Karpas-422 (cell line): Measurements from ENCODE around the gene SLC46A3. TPM values are rescaled to one million over a fixed set of nuclear protein-coding genes. Genes with fewer than 3 reads are reported as not detected.
A peak's percentile ranks its signal among the peaks of the same experiment; 100 is the strongest.

Source experiments
- DNase-seq: peaks from one replicate; pipeline ENCODE4 v3.0.0-alpha.2; 2015
- H2AFZ ChIP-seq: fragments of 200-600 bp; sonication (generic); 2 replicates; pipeline ENCODE4 v1.6.1; 2014; ENCODE audit warnings: antibody characterized with exemption, low read length, mixed read lengths
- H3K27ac ChIP-seq: fragments of 200-600 bp; sonication (generic); 2 replicates; pipeline ENCODE4 v1.5.1; 2014; ENCODE audit warnings: mild to moderate bottlenecking, low read length, moderate library complexity
- H3K27me3 ChIP-seq: fragments of 200-600 bp; sonication (generic); 2 replicates; pipeline ENCODE4 v1.6.1; 2014; ENCODE audit warnings: low read length, mixed read lengths
- H3K36me3 ChIP-seq: fragments of 200-600 bp; sonication (generic); 2 replicates; pipeline ENCODE4 v1.6.1; 2014; ENCODE audit warnings: low read length, mixed read lengths; ENCODE audit not compliant: insufficient read depth
- H3K4me1 ChIP-seq: fragments of 200-600 bp; sonication (generic); 2 replicates; pipeline ENCODE4 v1.6.1; 2014; ENCODE audit warnings: mild to moderate bottlenecking, low read length, mixed read lengths
- H3K4me2 ChIP-seq: fragments of 200-600 bp; sonication (generic); 2 replicates; pipeline ENCODE4 v1.6.1; 2014; ENCODE audit warnings: low read length, low read depth, mild to moderate bottlenecking; ENCODE audit not compliant: poor library complexity, severe bottlenecking
- H3K4me3 ChIP-seq: fragments of 200-600 bp; sonication (generic); 2 replicates; pipeline ENCODE4 v1.5.1; 2014; ENCODE audit warnings: mild to moderate bottlenecking, antibody characterized with exemption, low read length, mixed read lengths
- H3K79me2 ChIP-seq: fragments of 200-600 bp; sonication (generic); 2 replicates; pipeline ENCODE4 v1.6.1; 2014; ENCODE audit warnings: mild to moderate bottlenecking, low read length, mixed read lengths
- H3K9ac ChIP-seq: fragments of 200-600 bp; sonication (generic); 2 replicates; pipeline ENCODE4 v1.6.0; 2014; ENCODE audit warnings: low read length
- H3K9me2 ChIP-seq: fragments of 200-600 bp; sonication (generic), shearing (Covaris generic); replicated peaks from 2 replicates; pipeline ENCODE4 v1.6.0; 2014; ENCODE audit warnings: mild to moderate bottlenecking, low read length, moderate library complexity; ENCODE audit not compliant: insufficient read depth
- H3K9me3 ChIP-seq: fragments of 300-700, 200-600 bp; sonication (generic); 2 replicates; pipeline ENCODE4 v1.6.1; 2014; ENCODE audit warnings: low read length, mixed read lengths
- H4K20me1 ChIP-seq: fragments of 200-600 bp; sonication (generic); 2 replicates; pipeline ENCODE4 v1.6.1; 2014; ENCODE audit warnings: mild to moderate bottlenecking, antibody characterized with exemption, low read length, low read depth; ENCODE audit not compliant: insufficient read depth
- total RNA-seq: library from RNA; depleted of rRNA; stranded (reverse); fragments of >200 nt; shearing (Covaris generic); gene quantifications from 2 replicates; pipeline ENCODE4 v1.2.3, GENCODE V29; 2014; ENCODE audit warnings: low replicate concordance; rRNA removed

SLC46A3 gene, protein sequence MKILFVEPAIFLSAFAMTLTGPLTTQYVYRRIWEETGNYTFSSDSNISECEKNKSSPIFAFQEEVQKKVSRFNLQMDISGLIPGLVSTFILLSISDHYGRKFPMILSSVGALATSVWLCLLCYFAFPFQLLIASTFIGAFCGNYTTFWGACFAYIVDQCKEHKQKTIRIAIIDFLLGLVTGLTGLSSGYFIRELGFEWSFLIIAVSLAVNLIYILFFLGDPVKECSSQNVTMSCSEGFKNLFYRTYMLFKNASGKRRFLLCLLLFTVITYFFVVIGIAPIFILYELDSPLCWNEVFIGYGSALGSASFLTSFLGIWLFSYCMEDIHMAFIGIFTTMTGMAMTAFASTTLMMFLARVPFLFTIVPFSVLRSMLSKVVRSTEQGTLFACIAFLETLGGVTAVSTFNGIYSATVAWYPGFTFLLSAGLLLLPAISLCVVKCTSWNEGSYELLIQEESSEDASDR
- 2.1 and 4.5 TPM in 2 replicates for total RNA-seq

DNA sequence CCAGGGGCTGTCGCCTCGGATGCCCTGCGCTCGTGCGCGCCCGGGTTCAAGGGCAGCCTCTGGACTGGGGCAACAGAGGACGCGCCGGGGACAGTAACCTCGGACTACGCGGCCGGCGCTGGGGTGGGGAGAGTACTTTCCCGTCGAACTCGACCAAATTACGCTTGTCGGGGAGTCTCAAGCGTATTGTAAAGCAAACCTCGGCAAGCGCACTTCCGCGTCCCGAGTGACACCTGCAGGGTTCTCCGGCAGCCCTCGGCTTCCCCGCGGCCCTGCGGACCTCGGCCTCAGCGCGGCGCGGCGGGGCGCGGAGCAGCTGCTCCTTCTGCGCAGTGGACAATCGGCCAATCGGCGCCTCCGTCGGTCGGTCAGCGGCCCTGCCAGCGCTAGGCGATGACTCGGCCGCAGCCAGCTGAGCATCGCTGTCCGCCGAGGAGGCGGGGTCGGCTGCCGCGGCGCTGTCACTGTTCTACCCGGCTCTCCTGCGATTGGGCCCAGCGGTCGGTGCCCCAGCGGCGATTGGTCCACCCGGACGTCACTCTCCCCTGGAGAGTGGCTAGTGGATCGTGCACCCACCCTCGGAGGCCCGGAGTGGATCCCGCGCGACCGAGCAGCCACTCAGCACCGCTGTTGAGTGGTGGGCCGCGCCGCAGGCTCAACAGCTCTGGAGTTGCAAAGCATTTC, at the start of gene SLC46A3:
SLC46A3 (minus strand) TSS at position 428 of the 684 bp plus-strand sequence. CDS start 972 bp downstream, outside the sequence.
- H3K4me3 ChIP-seq: peak within 1 kb of the TSS; percentile 67
- no peaks in the 10 kb centered on the region for H3K9me2 ChIP-seq
- peak within 1 kb of the TSS; percentile 91 for H2AFZ ChIP-seq
- no peaks in the 10 kb centered on the region for H4K20me1 ChIP-seq
- peak; percentile 86 for DNase-seq
- peak within 1 kb of the TSS; percentile 72 for H3K4me2 ChIP-seq
- peak within 1 kb of the TSS; percentile 57 for H3K9ac ChIP-seq
- H3K27ac ChIP-seq: no peak within 1 kb of the TSS
- no peaks in the 10 kb centered on the region for H3K79me2 ChIP-seq
- H3K9me3 ChIP-seq: no peaks in the 10 kb centered on the region
- H3K36me3 ChIP-seq: no peaks in the 10 kb centered on the region
- peaks cover 14% of the 10 kb centered on the region for H3K4me1 ChIP-seq
- no peaks in the 10 kb centered on the region for H3K27me3 ChIP-seq

DNA sequence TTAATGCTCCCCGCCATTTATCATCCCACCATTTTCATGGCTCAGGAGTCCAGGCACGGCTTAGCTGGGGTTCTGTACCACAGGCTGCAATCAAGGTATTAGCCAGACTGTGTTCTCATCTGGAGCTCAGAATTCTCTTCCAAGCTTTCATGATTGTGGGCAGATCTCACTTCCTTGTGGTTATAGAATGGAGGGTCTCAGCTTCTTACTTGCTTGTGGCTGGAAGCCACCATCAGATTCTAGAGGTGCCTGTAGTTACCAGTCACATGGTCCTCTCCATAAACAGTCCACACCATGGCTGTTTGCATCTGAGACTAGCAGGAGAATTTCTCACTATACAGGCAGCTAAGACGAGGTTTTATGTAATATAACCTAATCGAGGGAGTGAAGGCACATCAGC, 45.1 kb upstream of the SLC46A3 start:
- no peak overlapping the region for H3K27ac ChIP-seq
- no peaks in the 10 kb centered on the region for H3K79me2 ChIP-seq
- DNase-seq: no peak

DNA sequence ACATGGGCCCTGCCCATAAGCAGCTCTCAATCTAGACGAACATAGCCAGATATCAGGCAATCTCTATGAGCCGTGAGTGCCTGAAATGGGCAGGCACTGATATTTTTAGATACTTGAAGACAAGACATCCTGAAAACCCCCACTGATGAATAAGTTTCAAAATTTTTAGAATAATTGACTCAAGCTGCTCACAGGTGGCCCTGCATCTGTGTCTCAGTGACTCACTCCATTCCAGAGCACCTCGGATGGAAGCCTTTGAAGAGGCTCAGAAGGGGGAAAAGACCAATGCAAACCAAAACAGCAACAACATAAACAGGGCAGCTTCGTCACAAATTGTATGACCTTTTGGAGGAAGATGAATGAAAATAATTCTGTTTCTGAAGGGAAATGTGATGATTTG, 42.8 kb upstream of the SLC46A3 start:
- Histone ChIP-seq H3K27me3 (0 out of 2 replicates have a peak, but pooled peaks cover 2% of the 10 kb centered on the region), H3K27ac (no peak overlapping the region), H3K79me2 (no peaks in the 10 kb centered on the region), H4K20me1 (no peaks in the 10 kb centered on the region), H3K4me2 (no peak overlapping the region), H3K4me1 (no peaks in the 10 kb centered on the region), H3K4me3 (no peak overlapping the region), H3K36me3 (no peaks in the 10 kb centered on the region), H3K9me2 (no peaks in the 10 kb centered on the region), H2AFZ (no peak overlapping the region), H3K9ac (no peak overlapping the region), H3K9me3 (peaks cover 13% of the 10 kb centered on the region)
- no peak for DNase-seq

More for the DNA sequence above, 45.1 kb upstream of the SLC46A3 start:
- no peaks in the 10 kb centered on the region for H3K9me2 ChIP-seq
- peaks cover 5% of the 10 kb centered on the region for H3K9me3 ChIP-seq
- no peak overlapping the region for H3K4me2 ChIP-seq
- no peak overlapping the region for H3K4me3 ChIP-seq
- H4K20me1 ChIP-seq: no peaks in the 10 kb centered on the region
- no peaks in the 10 kb centered on the region for H3K36me3 ChIP-seq
- no peak overlapping the region for H3K9ac ChIP-seq
- H3K4me1 ChIP-seq: no peaks in the 10 kb centered on the region
- no peak overlapping the region for H2AFZ ChIP-seq
- 0 out of 2 replicates have a peak, but pooled peaks cover 2% of the 10 kb centered on the region for H3K27me3 ChIP-seq

DNA sequence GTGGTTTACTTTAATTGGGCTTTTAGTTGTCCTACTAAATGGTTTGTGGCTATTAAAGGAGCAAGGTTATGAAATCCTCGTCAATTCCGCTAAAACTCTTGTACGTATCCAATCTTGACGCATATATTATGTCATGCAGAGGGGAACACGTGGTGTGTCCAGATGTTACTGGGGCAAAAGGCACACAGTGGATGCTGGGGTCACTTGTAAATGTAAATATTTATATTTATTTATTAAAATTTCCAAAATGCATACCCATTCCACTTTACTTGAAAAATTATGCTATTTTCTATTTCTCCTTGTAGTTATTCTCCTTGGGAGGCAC, 36.7 kb upstream of the SLC46A3 start:
- Histone ChIP-seq H2AFZ (no peak overlapping the region), H3K4me3 (no peak overlapping the region), H3K27ac (no peak overlapping the region)

DNA sequence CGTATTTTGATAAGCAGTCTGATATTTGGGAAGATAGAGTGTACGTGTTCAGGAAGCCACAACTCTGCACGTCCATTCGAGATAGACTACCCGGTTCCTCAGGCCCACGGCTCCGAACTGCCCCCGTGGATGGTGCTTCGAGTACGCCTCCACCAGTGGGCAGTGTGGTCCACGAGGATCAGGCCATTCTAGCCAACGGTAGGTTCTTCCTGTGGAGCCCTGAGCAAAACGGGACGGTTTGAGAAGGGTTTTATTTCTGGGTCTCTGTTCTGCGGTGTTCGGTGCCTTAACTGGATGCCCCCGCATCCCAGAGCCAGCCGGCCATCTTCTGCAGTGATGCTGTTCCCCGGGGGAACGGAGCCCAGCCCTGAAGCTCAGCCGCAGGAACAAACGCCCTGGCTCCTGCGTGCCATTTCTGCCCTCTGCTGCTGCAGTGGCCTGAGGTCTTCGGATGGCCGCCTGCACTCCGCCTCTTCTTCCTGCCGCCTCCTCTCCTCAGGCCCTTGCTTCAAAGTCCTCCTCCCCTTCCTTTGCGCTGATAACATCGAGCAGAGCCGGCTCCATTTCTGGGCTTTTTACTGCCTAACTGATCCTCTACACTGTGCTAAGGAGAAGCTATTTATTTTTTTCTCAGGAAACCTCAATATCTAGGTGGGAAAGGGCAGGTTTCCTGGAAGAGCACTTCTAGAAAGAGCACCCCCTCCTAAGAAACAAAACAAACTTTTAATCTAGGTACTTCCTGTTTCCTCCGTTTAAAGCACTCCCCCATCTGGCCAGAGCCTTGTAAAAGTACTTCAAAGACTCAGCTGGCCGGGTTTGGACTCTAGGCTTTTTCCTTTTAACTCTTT, 36.2 kb upstream of the SLC46A3 start:
- no peak overlapping the region for H3K9ac ChIP-seq
- H3K27me3 ChIP-seq: 0 out of 2 replicates have a peak, but pooled peaks cover 2% of the 10 kb centered on the region
- H2AFZ ChIP-seq: no peak overlapping the region
- H3K4me1 ChIP-seq: no peaks in the 10 kb centered on the region
- no peaks in the 10 kb centered on the region for H3K79me2 ChIP-seq
- H3K4me2 ChIP-seq: no peak overlapping the region
- no peaks in the 10 kb centered on the region for H3K9me2 ChIP-seq
- H3K27ac ChIP-seq: no peak overlapping the region
- no peaks in the 10 kb centered on the region for H4K20me1 ChIP-seq
- no peak for DNase-seq
- no peaks in the 10 kb centered on the region for H3K36me3 ChIP-seq
- H3K4me3 ChIP-seq: no peak overlapping the region
- peaks cover 10% of the 10 kb centered on the region; the same call in 1 of the 2 replicates for H3K9me3 ChIP-seq

More for the DNA sequence above, 36.7 kb upstream of the SLC46A3 start:
- Histone ChIP-seq H3K4me2 (no peak overlapping the region), H3K9me2 (no peaks in the 10 kb centered on the region), H3K9me3 (peaks cover 13% of the 10 kb centered on the region), H3K27me3 (0 out of 2 replicates have a peak, but pooled peaks cover 2% of the 10 kb centered on the region), H3K36me3 (no peaks in the 10 kb centered on the region), H3K9ac (no peak overlapping the region), H3K79me2 (no peaks in the 10 kb centered on the region), H4K20me1 (no peaks in the 10 kb centered on the region), H3K4me1 (no peaks in the 10 kb centered on the region)
- no peak for DNase-seq

DNA sequence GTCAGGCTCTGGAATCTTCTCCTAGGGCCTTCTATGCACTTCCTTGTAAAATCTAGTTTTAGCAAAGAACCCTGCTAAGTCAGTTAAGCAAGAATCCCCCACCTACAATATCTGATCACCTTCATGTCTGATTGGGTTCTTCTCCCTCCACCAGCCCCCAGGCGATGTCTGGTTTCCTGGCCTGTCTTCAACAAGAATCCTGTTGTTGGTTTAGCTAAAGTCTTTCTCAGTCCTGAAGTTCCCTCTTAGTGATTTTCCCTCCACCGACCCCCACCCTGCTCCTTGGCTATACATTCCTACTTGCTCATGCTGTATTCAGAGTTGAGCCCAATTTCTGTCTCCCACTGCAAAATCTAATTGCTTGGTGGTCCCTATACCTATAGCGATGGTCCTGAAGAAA, 35.2 kb upstream of the SLC46A3 start:
- Histone ChIP-seq H4K20me1 (no peaks in the 10 kb centered on the region), H3K79me2 (no peaks in the 10 kb centered on the region), H3K4me1 (no peaks in the 10 kb centered on the region), H3K9me2 (no peaks in the 10 kb centered on the region), H3K36me3 (no peaks in the 10 kb centered on the region), H3K4me3 (no peak overlapping the region), H3K27me3 (no peaks in the 10 kb centered on the region), H3K27ac (no peak overlapping the region), H2AFZ (no peak overlapping the region), H3K9ac (no peak overlapping the region), H3K4me2 (no peak overlapping the region), H3K9me3 (peaks cover 8% of the 10 kb centered on the region; the same call in 1 of the 2 replicates)
- DNase-seq: no peak

DNA sequence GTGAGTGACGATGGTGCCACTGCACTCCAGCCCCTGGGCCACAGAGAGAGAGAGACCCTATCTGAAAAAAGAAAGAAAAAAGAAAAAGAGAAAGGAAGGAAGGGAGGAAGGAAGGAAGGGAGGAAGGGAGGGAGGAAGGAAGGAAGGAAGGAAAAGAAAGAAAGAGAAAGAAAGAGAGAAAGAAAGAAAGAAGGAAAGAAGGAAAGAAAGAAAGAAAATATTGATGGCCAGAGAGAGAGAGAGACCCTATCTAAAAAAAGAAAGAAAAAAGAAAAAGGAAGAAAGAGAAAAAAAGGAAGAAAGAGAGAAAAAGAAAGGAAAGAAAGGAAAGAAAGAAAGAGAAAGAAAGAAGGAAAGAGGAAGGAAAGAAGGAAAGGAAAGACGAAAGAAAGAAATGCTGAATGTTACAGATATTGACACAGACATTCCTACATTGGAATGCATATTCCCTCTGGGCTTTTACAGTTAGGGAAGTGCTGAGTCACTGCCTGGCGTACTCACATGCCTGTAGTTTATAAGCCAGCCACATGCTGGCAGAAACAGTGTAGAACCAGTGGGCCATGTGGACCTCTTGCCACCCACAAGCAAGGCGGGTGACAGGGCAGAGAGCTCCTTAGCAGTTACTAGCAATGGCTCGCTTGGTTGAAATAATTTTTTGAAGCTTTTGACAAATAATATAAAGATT, 34.6 kb upstream of the SLC46A3 start:
- H3K4me3 ChIP-seq: no peak overlapping the region
- no peaks in the 10 kb centered on the region for H3K4me1 ChIP-seq
- no peaks in the 10 kb centered on the region for H4K20me1 ChIP-seq
- H3K9me3 ChIP-seq: peaks cover 4% of the 10 kb centered on the region; the same call in 1 of the 2 replicates
- H3K27me3 ChIP-seq: no peaks in the 10 kb centered on the region
- H2AFZ ChIP-seq: no peak overlapping the region
- no peak overlapping the region for H3K4me2 ChIP-seq
- DNase-seq: no peak
- H3K9ac ChIP-seq: no peak overlapping the region
- H3K9me2 ChIP-seq: no peaks in the 10 kb centered on the region
- no peak overlapping the region for H3K27ac ChIP-seq
- no peaks in the 10 kb centered on the region for H3K79me2 ChIP-seq
- H3K36me3 ChIP-seq: no peaks in the 10 kb centered on the region
